Fibroblast of lung (primary cell): ENCODE measurements around the gene EIF2B2. TPM values are rescaled to one million over a fixed set of nuclear protein-coding genes. Genes with fewer than 3 reads are reported as not detected.
A peak's percentile ranks its signal among the peaks of the same experiment; 100 is the strongest.

Experiments used
- DNase-seq, 2 donors: peaks; one replicate each; pipeline versions ENCODE4 v3.0.0 to v3.0.0-alpha.2; 2010; ENCODE audit warnings: low read depth in 2 of 2
- H2AFZ ChIP-seq: 2 replicates; pipeline ENCODE4 v1.5.1; 2012; ENCODE audit warnings: low read length, control low read depth, inconsistent platforms
- H3K27ac ChIP-seq: 2 replicates; pipeline ENCODE4 v1.5.1; 2011; ENCODE audit warnings: low read length, control low read depth; ENCODE audit not compliant: insufficient read depth
- H3K27me3 ChIP-seq: 2 replicates; pipeline ENCODE4 v1.5.1; 2011; ENCODE audit warnings: mild to moderate bottlenecking, low read length; ENCODE audit not compliant: control insufficient read depth, insufficient read depth
- H3K36me3 ChIP-seq: 2 replicates; pipeline ENCODE4 v1.5.1; 2011; ENCODE audit warnings: low read length; ENCODE audit not compliant: control insufficient read depth, insufficient read depth
- H3K4me1 ChIP-seq: 2 replicates; pipeline ENCODE4 v1.5.1; 2011; ENCODE audit warnings: low read length; ENCODE audit not compliant: control insufficient read depth, insufficient read depth; ENCODE audit errors: extremely low read depth
- H3K4me2 ChIP-seq: 2 replicates; pipeline ENCODE4 v1.5.1; 2011; ENCODE audit warnings: low read length, control low read depth; ENCODE audit not compliant: insufficient read depth; ENCODE audit errors: extremely low read depth
- H3K4me3 ChIP-seq, 4 experiments: fragments of 200-600 bp in 1 of 4; sonication (generic) in 1 of 4; replicated peaks in 1 of 4; 2 replicates each; pipeline ENCODE4 v1.5.1; 2011 to 2016; ENCODE audit warnings: low read length in 4 of 4, low read depth in 3 of 4, mild to moderate bottlenecking in 3 of 4, control low read depth in 2 of 4, inconsistent platforms in 1 of 4, mixed read lengths in 1 of 4; ENCODE audit not compliant: insufficient read depth in 1 of 4; ENCODE audit errors: control extremely low read depth in 1 of 4
- H3K79me2 ChIP-seq: 2 replicates; pipeline ENCODE4 v1.5.1; 2012; ENCODE audit warnings: mild to moderate bottlenecking, low read length, inconsistent platforms; ENCODE audit not compliant: control insufficient read depth, insufficient read depth
- H3K9ac ChIP-seq: 2 replicates; pipeline ENCODE4 v1.5.1; 2011; ENCODE audit warnings: mild to moderate bottlenecking, low read length, control low read depth; ENCODE audit not compliant: insufficient read depth
- H3K9me3 ChIP-seq: 2 replicates; pipeline ENCODE4 v1.5.1; 2012; ENCODE audit warnings: low read depth, low read length; ENCODE audit not compliant: control insufficient read depth, insufficient read depth
- H4K20me1 ChIP-seq: 2 replicates; pipeline ENCODE4 v1.5.1; 2011; ENCODE audit warnings: low read length; ENCODE audit not compliant: control insufficient read depth, insufficient read depth; ENCODE audit errors: extremely low read depth
- EZH2 ChIP-seq: IDR thresholded peaks from 2 replicates; pipeline ENCODE4 v1.5.1; 2012; ENCODE audit warnings: low read length, control low read depth, mild to moderate bottlenecking; ENCODE audit errors: missing control alignments
- polyA plus RNA-seq, 2 donors: library from polyadenylated mRNA; depleted of rRNA in 1 of 2; stranded (reverse) in 1 of 2; unstranded in 1 of 2; fragments of >200 nt; gene quantifications; 2 replicates each; pipeline ENCODE4 v1.2.1, GENCODE V29; 2011 to 2012; ENCODE audit warnings: missing spikeins in 1 of 2
- total RNA-seq: library from RNA; depleted of rRNA; stranded (reverse); fragments of >200 nt; gene quantifications from 2 replicates; pipeline ENCODE4 v1.2.1, GENCODE V29; 2014
- TF ChIP-seq, protein P1 (sequence below), 2 donors: IDR thresholded peaks in 1 of 2; conservative IDR thresholded peaks in 1 of 2; 1 replicate in 1 of 2; 2 replicates in 1 of 2; pipeline ENCODE4 v1.5.1; 2011 to 2012; ENCODE audit warnings: low read length in 2 of 2, control low read depth in 1 of 2, inconsistent platforms in 1 of 2, low read depth in 1 of 2, mild to moderate bottlenecking in 1 of 2

Gene EIF2B2
- total and polyA plus RNA-seq, 2 donors (not counting 1 experiment from before 2014, with no cell fraction given), result 30.2 to 83.6 TPM

DNA sequence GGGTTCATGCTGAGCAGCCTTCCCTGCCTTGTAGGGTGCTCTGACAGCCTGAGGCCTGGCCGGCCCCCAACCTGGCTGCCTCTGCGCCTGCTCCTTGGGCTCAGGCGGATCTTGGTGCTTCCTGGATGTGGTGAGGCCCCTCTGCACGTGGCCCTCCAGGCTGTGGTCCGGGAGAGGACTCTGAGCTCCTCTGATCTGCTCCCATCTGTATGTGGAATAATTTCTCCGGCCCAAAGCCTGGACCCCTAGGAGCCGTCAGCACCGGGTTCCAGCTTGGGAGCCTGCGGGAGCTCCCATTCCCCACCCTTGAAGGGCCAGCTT lies 21.3 kb upstream of the EIF2B2 start:
- Histone ChIP-seq H3K36me3 (no peaks in the 10 kb centered on the region), H3K9me3 (no peaks in the 10 kb centered on the region), H3K79me2 (no peaks in the 10 kb centered on the region), H3K27ac (no peak overlapping the region), H3K9ac (no peak overlapping the region), H4K20me1 (no peaks in the 10 kb centered on the region), H3K4me3 (no peak overlapping the region), H3K4me2 (peak overlapping the region; percentile 35), H2AFZ (no peak overlapping the region), H3K4me1 (no peaks in the 10 kb centered on the region), H3K27me3 (no peaks in the 10 kb centered on the region)
- DNase-seq, result no peak
- TF ChIP-seq EZH2, result no peak
- TF ChIP-seq, protein P1, sequence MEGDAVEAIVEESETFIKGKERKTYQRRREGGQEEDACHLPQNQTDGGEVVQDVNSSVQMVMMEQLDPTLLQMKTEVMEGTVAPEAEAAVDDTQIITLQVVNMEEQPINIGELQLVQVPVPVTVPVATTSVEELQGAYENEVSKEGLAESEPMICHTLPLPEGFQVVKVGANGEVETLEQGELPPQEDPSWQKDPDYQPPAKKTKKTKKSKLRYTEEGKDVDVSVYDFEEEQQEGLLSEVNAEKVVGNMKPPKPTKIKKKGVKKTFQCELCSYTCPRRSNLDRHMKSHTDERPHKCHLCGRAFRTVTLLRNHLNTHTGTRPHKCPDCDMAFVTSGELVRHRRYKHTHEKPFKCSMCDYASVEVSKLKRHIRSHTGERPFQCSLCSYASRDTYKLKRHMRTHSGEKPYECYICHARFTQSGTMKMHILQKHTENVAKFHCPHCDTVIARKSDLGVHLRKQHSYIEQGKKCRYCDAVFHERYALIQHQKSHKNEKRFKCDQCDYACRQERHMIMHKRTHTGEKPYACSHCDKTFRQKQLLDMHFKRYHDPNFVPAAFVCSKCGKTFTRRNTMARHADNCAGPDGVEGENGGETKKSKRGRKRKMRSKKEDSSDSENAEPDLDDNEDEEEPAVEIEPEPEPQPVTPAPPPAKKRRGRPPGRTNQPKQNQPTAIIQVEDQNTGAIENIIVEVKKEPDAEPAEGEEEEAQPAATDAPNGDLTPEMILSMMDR (conservative IDR thresholded peaks at IDR 0.05 in 1 of 2, IDR thresholded peaks at IDR 0.05 in 1 of 2; ENCODE audit: low read depth in 1 of 2, low read length in 2 of 2), result no peak

DNA sequence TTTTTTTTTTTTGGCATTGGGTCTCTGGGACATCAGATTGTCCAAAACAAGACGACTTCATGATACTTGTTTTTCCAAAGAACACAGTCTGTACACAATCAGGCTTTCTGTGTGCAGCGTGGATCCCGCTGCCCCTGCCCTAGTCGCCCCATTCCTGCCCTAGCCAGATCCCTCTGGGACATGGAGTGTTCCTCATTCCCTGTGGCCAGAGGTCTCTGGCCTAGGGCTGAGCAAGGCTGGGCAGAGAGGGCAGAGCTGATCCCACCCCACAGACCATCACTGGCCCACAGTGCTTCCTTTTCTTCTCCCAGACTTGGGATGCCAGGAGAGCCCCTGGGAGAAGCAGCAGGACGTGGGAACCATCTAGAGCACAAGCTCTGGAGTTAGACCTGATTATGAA lies 20.9 kb upstream of the EIF2B2 start:
- H3K9ac ChIP-seq, result no peak overlapping the region
- H3K4me3 ChIP-seq, result no peak overlapping the region
- TF ChIP-seq, protein P1 (conservative IDR thresholded peaks at IDR 0.05 in 1 of 2, IDR thresholded peaks at IDR 0.05 in 1 of 2; ENCODE audit: low read depth in 1 of 2, low read length in 2 of 2), result no peak
- no peak for TF ChIP-seq EZH2
- H2AFZ ChIP-seq, result no peak overlapping the region
- no peak overlapping the region for H3K27ac ChIP-seq
- DNase-seq, result no peak
- no peaks in the 10 kb centered on the region for H4K20me1 ChIP-seq
- H3K9me3 ChIP-seq, result no peaks in the 10 kb centered on the region
- H3K36me3 ChIP-seq, result no peaks in the 10 kb centered on the region
- no peaks in the 10 kb centered on the region for H3K27me3 ChIP-seq
- no peaks in the 10 kb centered on the region for H3K79me2 ChIP-seq
- no peaks in the 10 kb centered on the region for H3K4me1 ChIP-seq
- H3K4me2 ChIP-seq, result no peak overlapping the region

DNA sequence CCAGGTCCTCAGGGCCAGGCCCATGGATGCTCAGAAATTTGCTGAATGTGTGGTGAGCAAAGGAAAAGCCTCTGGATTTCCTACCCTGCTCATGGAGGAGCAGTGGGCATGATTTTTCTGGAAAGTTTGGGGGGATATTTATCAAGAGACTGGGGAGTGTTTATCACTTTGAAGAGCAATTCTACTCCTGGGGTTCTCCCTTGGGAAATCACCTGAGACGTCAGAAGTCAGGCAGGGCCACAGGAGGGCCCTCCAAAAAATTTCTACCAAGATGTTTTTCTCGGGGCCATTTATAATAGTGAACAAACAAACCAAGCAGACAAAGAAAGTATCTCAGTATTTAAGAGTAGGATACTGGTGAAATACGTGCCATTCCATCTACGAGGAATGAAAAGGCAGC lies 20.1 kb upstream of the EIF2B2 start:
- TF ChIP-seq, protein P1 (conservative IDR thresholded peaks at IDR 0.05 in 1 of 2, IDR thresholded peaks at IDR 0.05 in 1 of 2; ENCODE audit: low read depth in 1 of 2, low read length in 2 of 2), result no peak
- no peak for TF ChIP-seq EZH2
- Histone ChIP-seq H3K27me3 (no peaks in the 10 kb centered on the region), H4K20me1 (no peaks in the 10 kb centered on the region), H3K27ac (no peak overlapping the region), H3K4me2 (no peak overlapping the region), H3K79me2 (no peaks in the 10 kb centered on the region), H3K36me3 (no peaks in the 10 kb centered on the region), H3K4me3 (no peak overlapping the region), H3K9me3 (no peaks in the 10 kb centered on the region), H2AFZ (no peak overlapping the region), H3K9ac (no peak overlapping the region), H3K4me1 (no peaks in the 10 kb centered on the region)
- no peak for DNase-seq
